HUES6 (cell line): Measurements from ENCODE around the gene MEGF9.

Experiments used
- H3K27ac ChIP-seq: 2 replicates; pipeline ENCODE4 v1.7.0; 2013; ENCODE audit warnings: low read depth, mild to moderate bottlenecking, low read length, inconsistent platforms
- H3K27me3 ChIP-seq: 2 replicates; pipeline ENCODE4 v1.6.1; 2013; ENCODE audit warnings: low read length; ENCODE audit not compliant: control insufficient read depth, insufficient read depth
- H3K36me3 ChIP-seq: 2 replicates; pipeline ENCODE4 v1.6.1; 2013; ENCODE audit warnings: low read length; ENCODE audit not compliant: control insufficient read depth, insufficient read depth
- H3K4me1 ChIP-seq: 2 replicates; pipeline ENCODE4 v1.6.1; 2013; ENCODE audit warnings: low read length; ENCODE audit not compliant: control insufficient read depth, insufficient read depth
- H3K4me3 ChIP-seq: 2 replicates; pipeline ENCODE4 v1.5.1; 2013; ENCODE audit warnings: low read depth, low read length
- H3K9ac ChIP-seq: one replicate; pipeline ENCODE4 v1.6.1; 2013; ENCODE audit warnings: mild to moderate bottlenecking, low read length
- H3K9me3 ChIP-seq: 2 replicates; pipeline ENCODE4 v1.6.1; 2013; ENCODE audit warnings: low read depth, low read length; ENCODE audit not compliant: control insufficient read depth, insufficient read depth

The MEGF9 gene

DNA sequence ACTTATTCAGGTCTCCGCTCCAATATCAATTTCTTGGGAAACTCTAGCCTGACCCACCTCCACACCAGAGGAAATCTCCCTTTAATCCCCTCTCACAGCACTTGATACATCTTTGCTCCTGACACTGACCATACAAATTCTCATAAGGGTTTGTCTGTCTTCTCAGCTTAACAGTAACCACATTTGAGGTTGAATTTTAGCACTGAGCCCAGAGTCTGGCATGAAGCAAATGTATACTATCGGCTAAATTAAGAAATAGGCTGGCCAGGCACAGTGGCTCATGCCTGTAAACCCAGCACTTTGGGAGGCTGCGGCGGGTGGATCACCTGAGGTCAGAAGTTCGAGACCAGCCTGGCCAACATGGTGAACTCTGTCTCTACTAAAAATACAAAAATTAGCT lies 144.0 kb downstream of the MEGF9 start:
- no peaks in the 10 kb centered on the region for H3K27me3 ChIP-seq
- no peaks in the 10 kb centered on the region for H3K9me3 ChIP-seq
- peaks cover 71% of the 10 kb centered on the region for H3K36me3 ChIP-seq
- H3K27ac ChIP-seq = no peak overlapping the region
- no peak overlapping the region for H3K4me3 ChIP-seq
- H3K4me1 ChIP-seq = no peaks in the 10 kb centered on the region
- H3K9ac ChIP-seq = no peak overlapping the region

- H3K9me3 ChIP-seq = no peaks in the 10 kb centered on the region
- H3K9ac ChIP-seq = no peak overlapping the region
- H3K27me3 ChIP-seq = no peaks in the 10 kb centered on the region
- no peaks in the 10 kb centered on the region for H3K4me1 ChIP-seq
- H3K4me3 ChIP-seq = no peak overlapping the region
- peaks cover 77% of the 10 kb centered on the region for H3K36me3 ChIP-seq
- no peak overlapping the region for H3K27ac ChIP-seq
These were observed 144.7 kb downstream of the MEGF9 start for GRCh38 chr9:120569556-120569955.

DNA sequence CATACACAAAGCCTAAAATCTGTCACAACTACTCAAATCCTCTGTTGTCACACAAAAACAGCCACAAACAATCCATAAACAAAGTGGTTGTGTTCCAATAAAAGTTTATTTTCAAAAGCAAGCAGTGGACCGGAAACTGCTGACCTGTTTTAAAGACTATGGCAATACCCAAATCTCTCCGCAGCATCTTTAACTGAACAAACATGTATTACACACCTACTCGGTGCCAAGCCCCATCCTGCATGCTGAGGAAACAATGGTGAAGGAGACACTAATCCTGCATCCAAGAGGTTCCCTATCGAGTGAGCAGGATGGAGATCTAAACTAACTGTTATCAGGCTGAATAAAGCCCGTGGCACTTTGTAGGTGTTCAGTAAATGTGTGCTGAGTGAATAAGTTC lies 145.5 kb downstream of the MEGF9 start:
- Histone ChIP-seq H3K27me3 (no peaks in the 10 kb centered on the region), H3K36me3 (peaks cover 80% of the 10 kb centered on the region), H3K9me3 (no peaks in the 10 kb centered on the region), H3K4me1 (no peaks in the 10 kb centered on the region), H3K4me3 (no peak overlapping the region), H3K9ac (no peak overlapping the region), H3K27ac (no peak overlapping the region)

DNA sequence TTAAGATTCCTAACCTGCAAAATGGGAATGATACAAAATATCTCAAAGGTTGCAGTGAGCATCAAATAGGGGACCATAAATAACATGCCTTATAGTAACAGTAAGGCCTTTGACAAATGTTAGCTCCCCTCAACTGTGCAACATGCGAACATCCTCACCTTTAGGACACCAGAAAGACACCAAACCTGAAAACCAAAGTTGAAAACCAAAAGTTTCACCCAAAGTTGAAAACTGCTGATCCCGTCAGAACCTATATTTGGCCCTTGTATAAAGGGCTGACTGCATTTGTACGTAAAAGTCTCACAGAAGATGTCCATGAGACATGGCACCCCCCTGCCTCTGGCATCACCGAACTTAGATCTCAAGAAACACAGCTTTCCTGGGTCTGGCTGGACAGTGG lies 146.4 kb downstream of the MEGF9 start:
- Histone ChIP-seq H3K4me1 (no peaks in the 10 kb centered on the region), H3K36me3 (peaks cover 90% of the 10 kb centered on the region), H3K27ac (no peak overlapping the region), H3K4me3 (no peak overlapping the region), H3K9me3 (no peaks in the 10 kb centered on the region), H3K27me3 (no peaks in the 10 kb centered on the region), H3K9ac (no peak overlapping the region)

DNA sequence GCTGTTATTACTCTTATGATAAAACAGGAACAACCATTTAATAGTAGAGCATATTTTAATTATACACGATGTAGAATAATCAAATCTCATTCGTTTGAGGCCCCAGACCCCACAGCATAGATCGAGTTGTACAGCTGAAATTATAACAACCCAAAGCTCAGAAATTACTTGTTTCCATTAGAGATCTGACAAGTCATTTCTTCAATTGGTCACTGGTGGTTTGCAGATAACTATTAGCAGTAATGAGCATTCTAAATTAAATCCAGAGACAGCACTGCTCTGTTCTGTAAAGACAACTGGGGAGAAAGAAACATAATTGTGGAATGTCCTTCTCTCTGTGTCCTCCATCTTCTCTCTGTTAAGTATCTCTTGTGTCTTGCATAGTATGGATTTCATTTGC lies 147.2 kb downstream of the MEGF9 start:
- no peaks in the 10 kb centered on the region for H3K9me3 ChIP-seq
- H3K4me3 ChIP-seq = no peak overlapping the region
- peaks cover 90% of the 10 kb centered on the region for H3K36me3 ChIP-seq
- H3K27me3 ChIP-seq = no peaks in the 10 kb centered on the region
- no peaks in the 10 kb centered on the region for H3K4me1 ChIP-seq
- H3K27ac ChIP-seq = no peak overlapping the region
- H3K9ac ChIP-seq = no peak overlapping the region

DNA sequence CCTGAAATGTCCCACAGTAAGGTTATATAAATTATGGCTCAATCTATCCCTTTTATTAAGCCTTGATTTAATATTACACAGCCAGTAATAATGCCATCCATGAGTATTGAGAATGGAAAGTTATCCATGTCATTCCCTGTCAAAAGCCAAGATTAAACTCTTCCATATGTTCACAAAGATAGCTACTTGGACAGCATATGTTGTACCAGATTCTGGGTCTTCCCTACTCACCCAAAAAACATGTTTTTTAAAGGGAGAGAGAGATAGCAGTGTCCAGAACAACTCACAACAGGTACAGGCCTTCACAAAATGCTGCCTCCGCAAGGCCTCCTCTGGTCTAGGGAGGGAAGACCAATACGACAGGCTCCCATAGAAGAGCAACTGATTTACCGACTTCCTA lies 149.7 kb downstream of the MEGF9 start:
- Histone ChIP-seq H3K4me1 (no peaks in the 10 kb centered on the region), H3K27me3 (no peaks in the 10 kb centered on the region), H3K27ac (no peak overlapping the region), H3K9me3 (no peaks in the 10 kb centered on the region), H3K4me3 (no peak overlapping the region), H3K9ac (no peak overlapping the region), H3K36me3 (peaks cover 77% of the 10 kb centered on the region)

GRCh38 chr9:120562861-120563443 lies 151.3 kb downstream of the MEGF9 start:
- Histone ChIP-seq H3K27ac (no peak overlapping the region), H3K27me3 (no peaks in the 10 kb centered on the region), H3K9me3 (no peaks in the 10 kb centered on the region), H3K9ac (no peak overlapping the region), H3K4me1 (no peaks in the 10 kb centered on the region), H3K36me3 (peaks cover 64% of the 10 kb centered on the region), H3K4me3 (no peak overlapping the region)

DNA sequence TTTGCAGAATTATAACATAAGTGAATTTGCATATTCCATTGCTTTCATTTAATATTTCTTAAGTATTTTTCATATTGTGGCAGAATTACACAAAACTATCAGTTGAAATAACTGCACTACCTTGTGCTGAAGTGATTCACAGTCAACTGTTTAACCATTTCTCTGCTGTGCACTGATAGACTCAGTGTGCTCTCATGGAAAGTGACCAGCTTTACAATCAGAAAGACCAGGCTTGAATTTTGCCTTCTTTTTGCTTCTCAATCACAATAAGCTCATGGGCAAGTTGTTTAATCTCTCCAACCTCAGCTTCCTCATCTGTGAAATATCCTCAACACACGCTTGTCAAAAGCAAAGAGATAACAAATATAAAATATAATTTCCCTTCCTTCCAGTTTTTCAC lies 152.6 kb downstream of the MEGF9 start:
- no peaks in the 10 kb centered on the region for H3K27me3 ChIP-seq
- no peak overlapping the region for H3K27ac ChIP-seq
- no peaks in the 10 kb centered on the region for H3K4me1 ChIP-seq
- no peak overlapping the region for H3K9ac ChIP-seq
- H3K9me3 ChIP-seq = no peaks in the 10 kb centered on the region
- peaks cover 52% of the 10 kb centered on the region for H3K36me3 ChIP-seq
- H3K4me3 ChIP-seq = no peak overlapping the region

- Histone ChIP-seq H3K36me3 (peaks cover 37% of the 10 kb centered on the region), H3K4me3 (no peak overlapping the region)
These were observed 154.7 kb downstream of the MEGF9 start for GRCh38 chr9:120559546-120559945.

DNA sequence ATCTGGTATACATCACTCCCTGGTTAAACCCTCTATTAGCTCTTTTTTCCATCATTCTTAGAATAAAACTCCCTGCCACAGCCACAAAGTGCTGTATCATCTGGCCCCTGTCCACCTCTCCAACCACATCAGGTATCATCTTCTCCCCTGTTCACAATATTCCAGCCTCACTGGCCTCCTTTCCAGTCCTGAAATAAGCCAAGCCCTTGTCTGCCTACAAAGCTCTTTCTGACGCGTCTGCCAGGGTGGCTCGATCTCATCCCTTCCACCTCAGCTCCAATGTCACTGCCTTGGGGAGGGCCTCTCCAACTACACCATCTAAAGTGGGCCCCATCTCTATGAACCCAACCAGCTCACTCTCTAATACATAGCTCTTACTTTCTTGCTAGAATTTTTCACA lies 155.8 kb downstream of the MEGF9 start:
- Histone ChIP-seq H3K9ac (no peak overlapping the region), H3K36me3 (peaks cover 31% of the 10 kb centered on the region), H3K27me3 (no peaks in the 10 kb centered on the region), H3K27ac (no peak overlapping the region), H3K4me1 (no peaks in the 10 kb centered on the region), H3K9me3 (no peaks in the 10 kb centered on the region), H3K4me3 (no peak overlapping the region)

More at GRCh38 chr9:120559546-120559945, 154.7 kb downstream of the MEGF9 start:
- no peaks in the 10 kb centered on the region for H3K4me1 ChIP-seq
- no peak overlapping the region for H3K27ac ChIP-seq
- H3K9ac ChIP-seq = no peak overlapping the region
- H3K27me3 ChIP-seq = no peaks in the 10 kb centered on the region
- no peaks in the 10 kb centered on the region for H3K9me3 ChIP-seq

GRCh38 chr9:120557205-120557604 lies 157.1 kb downstream of the MEGF9 start:
- H3K4me1 ChIP-seq = no peaks in the 10 kb centered on the region
- H3K9me3 ChIP-seq = no peaks in the 10 kb centered on the region
- H3K9ac ChIP-seq = no peak overlapping the region
- no peak overlapping the region for H3K27ac ChIP-seq
- H3K27me3 ChIP-seq = no peaks in the 10 kb centered on the region
- H3K4me3 ChIP-seq = no peak overlapping the region
- H3K36me3 ChIP-seq = peaks cover 26% of the 10 kb centered on the region

DNA sequence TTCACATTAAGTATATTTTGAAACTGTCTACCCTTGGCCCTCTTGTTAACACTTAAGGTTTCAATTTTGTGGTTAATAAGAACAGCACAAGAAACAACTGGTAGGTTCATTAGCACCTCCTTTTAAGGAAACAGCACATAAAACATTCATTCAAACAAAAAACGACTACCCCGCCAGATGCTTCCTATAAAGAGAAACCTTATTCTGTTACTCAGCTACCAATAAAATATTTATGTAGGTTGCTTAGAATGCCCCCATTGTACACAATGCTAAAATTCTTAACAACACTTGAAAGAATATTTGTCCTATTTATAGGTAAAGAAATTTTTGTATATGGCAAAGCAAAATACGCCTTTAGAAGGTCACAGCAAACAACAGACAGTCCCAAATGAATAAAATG lies 157.5 kb downstream of the MEGF9 start:
- H3K9me3 ChIP-seq = no peaks in the 10 kb centered on the region
- no peak overlapping the region for H3K4me3 ChIP-seq
- no peak overlapping the region for H3K27ac ChIP-seq
- no peak overlapping the region for H3K9ac ChIP-seq
- H3K4me1 ChIP-seq = no peaks in the 10 kb centered on the region
- peaks cover 24% of the 10 kb centered on the region for H3K36me3 ChIP-seq
- H3K27me3 ChIP-seq = no peaks in the 10 kb centered on the region
